ENCODE results near the gene OTUD3. TPM values are rescaled to one million over a fixed set of nuclear protein-coding genes. Genes with fewer than 3 reads are reported as not detected.
"Not testable (repeated sequence)": the region's sequence is repeated elsewhere in the genome, so short reads cannot be mapped to it uniquely, and the experiment has no call there.

Gene OTUD3
- 1 to 10 TPM; 4.6 to 6.9 TPM for total RNA-seq
- long read RNA-seq: 0 reads

- peak; percentile 95 for DNase-seq
- intact Hi-C loops (cut with DNase I): no loop called here
- ATAC-seq: peak; percentile 99
Measured at GRCh38 chr1:19882111-19883071, at the start of gene OTUD3. TSS of gene OTUD3 (plus strand) at chr1:19882395. CDS start at chr1:19882514, 119 bp downstream.

GRCh38 chr1:19835578-19835977 lies 46.6 kb upstream of the OTUD3 start:
- ATAC-seq: no peak
- no peak for DNase-seq
- intact Hi-C loops (cut with DNase I): no loop called here

- ATAC-seq: no peak
- DNase-seq: no peak
- intact Hi-C loops (cut with DNase I): no loop called here
Measured at GRCh38 chr1:19837866-19838265, 44.3 kb upstream of the OTUD3 start.

- intact Hi-C loops (cut with DNase I): no loop called here
- DNase-seq (no peak), ATAC-seq (no peak)
Measured at GRCh38 chr1:19840228-19840627, 42.0 kb upstream of the OTUD3 start.

- intact Hi-C loops (cut with DNase I): no loop called here
- no peak for ATAC-seq
- no peak for DNase-seq
Measured at GRCh38 chr1:19844731-19845495, 37.3 kb upstream of the OTUD3 start.

GRCh38 chr1:19845555-19845954 lies 36.6 kb upstream of the OTUD3 start:
- DNase-seq: no peak
- ATAC-seq: no peak
- intact Hi-C loops (cut with DNase I): no loop called here

- no peak for ATAC-seq
- intact Hi-C loops (cut with DNase I): no loop called here
- no peak for DNase-seq
Measured at GRCh38 chr1:19846338-19846737, 35.9 kb upstream of the OTUD3 start.

- DNase-seq; ATAC-seq; intact Hi-C loops (cut with DNase I): not testable (repeated sequence)
Measured at GRCh38 chr1:19847334-19847733, 34.9 kb upstream of the OTUD3 start.

GRCh38 chr1:19849307-19849706 lies 32.9 kb upstream of the OTUD3 start:
- DNase-seq; ATAC-seq; intact Hi-C loops (cut with DNase I): not testable (repeated sequence)

GRCh38 chr1:19850214-19850613 lies 32.0 kb upstream of the OTUD3 start:
- intact Hi-C loops (cut with DNase I): no loop called here
- no peak for ATAC-seq
- no peak for DNase-seq

GRCh38 chr1:19852036-19852435 lies 30.2 kb upstream of the OTUD3 start:
- intact Hi-C loops (cut with DNase I): no loop called here
- no peak for DNase-seq
- no peak for ATAC-seq

- ATAC-seq: no peak
- intact Hi-C loops (cut with DNase I): no loop called here
- DNase-seq: no peak
Measured at GRCh38 chr1:19854866-19855265, 27.3 kb upstream of the OTUD3 start.

- intact Hi-C loops (cut with DNase I): no loop called here
Measured at GRCh38 chr1:19858893-19859292, 23.3 kb upstream of the OTUD3 start.

GRCh38 chr1:19859876-19860275 lies 22.3 kb upstream of the OTUD3 start:
- intact Hi-C loops (cut with DNase I): no loop called here
- DNase-seq: no peak
- ATAC-seq: no peak

More at GRCh38 chr1:19858893-19859292, 23.3 kb upstream of the OTUD3 start:
- DNase-seq (no peak), ATAC-seq (no peak)

GRCh38 chr1:19860418-19860817 lies 21.8 kb upstream of the OTUD3 start:
- DNase-seq: no peak
- intact Hi-C loops (cut with DNase I): no loop called here
- ATAC-seq: no peak

- no peak for ATAC-seq
Measured at GRCh38 chr1:19861034-19861433, 21.2 kb upstream of the OTUD3 start.

GRCh38 chr1:19861842-19862530 lies 20.2 kb upstream of the OTUD3 start:
- intact Hi-C loops (cut with DNase I): no loop called here
- ATAC-seq (no peak), DNase-seq (no peak)

More at GRCh38 chr1:19861034-19861433, 21.2 kb upstream of the OTUD3 start:
- DNase-seq: no peak
- intact Hi-C loops (cut with DNase I): no loop called here

- no peak for DNase-seq
- intact Hi-C loops (cut with DNase I): no loop called here
- no peak for ATAC-seq
Measured at GRCh38 chr1:19862944-19863343, 19.3 kb upstream of the OTUD3 start.

- intact Hi-C loops (cut with DNase I): no loop called here
- DNase-seq: no peak
- ATAC-seq: no peak
Measured at GRCh38 chr1:19864570-19865160, 17.5 kb upstream of the OTUD3 start.

Measured in left cardiac atrium (tissue), 4 donors.